HL-60 (cell line): Measurements from ENCODE around the gene BTBD9.

Experiments used
- DNase-seq, 2 experiments: peaks; one replicate each; pipeline ENCODE4 v3.0.0-alpha.2; 2010 to 2020; ENCODE audit warnings: low read depth in 1 of 2, low spot score in 1 of 2
- H3K27ac ChIP-seq: fragments of 250-450 bp; sonication (Bioruptor Pico); replicated peaks from 2 replicates; pipeline ENCODE4 v1.5.1; 2020; ENCODE audit warnings: mild to moderate bottlenecking, moderate library complexity
- H3K27me3 ChIP-seq: fragments of 250-450 bp; sonication (Bioruptor Pico); 2 replicates; pipeline ENCODE4 v1.5.1; 2021; ENCODE audit warnings: mild to moderate bottlenecking, moderate library complexity; ENCODE audit not compliant: insufficient read depth, poor library complexity, severe bottlenecking
- H3K4me3 ChIP-seq: replicated peaks from 2 replicates; pipeline ENCODE4 v1.5.1; 2011; ENCODE audit warnings: mild to moderate bottlenecking, control low read depth, low read length; ENCODE audit not compliant: insufficient read depth
- GABPA ChIP-seq: IDR thresholded peaks from 2 replicates; pipeline ENCODE4 v1.6.1; 2012; ENCODE audit warnings: low read depth
- POLR2AphosphoS5 ChIP-seq: IDR thresholded peaks from 2 replicates; pipeline ENCODE4 v1.6.1; 2012; ENCODE audit warnings: low read depth
- SPI1 ChIP-seq: IDR thresholded peaks from 2 replicates; pipeline ENCODE4 v1.6.1; 2012; ENCODE audit warnings: low read depth, mild to moderate bottlenecking, borderline replicate concordance
- TF ChIP-seq, protein P1 (sequence below): IDR thresholded peaks from 2 replicates; pipeline ENCODE4 v1.6.1; 2012; ENCODE audit warnings: low read depth; ENCODE audit not compliant: insufficient replicate concordance
- TF ChIP-seq, protein P2 (sequence below): IDR thresholded peaks from one replicate; pipeline ENCODE4 v1.5.1; 2011; ENCODE audit warnings: low read length, control low read depth, inconsistent platforms; ENCODE audit not compliant: insufficient read depth

Gene BTBD9

DNA sequence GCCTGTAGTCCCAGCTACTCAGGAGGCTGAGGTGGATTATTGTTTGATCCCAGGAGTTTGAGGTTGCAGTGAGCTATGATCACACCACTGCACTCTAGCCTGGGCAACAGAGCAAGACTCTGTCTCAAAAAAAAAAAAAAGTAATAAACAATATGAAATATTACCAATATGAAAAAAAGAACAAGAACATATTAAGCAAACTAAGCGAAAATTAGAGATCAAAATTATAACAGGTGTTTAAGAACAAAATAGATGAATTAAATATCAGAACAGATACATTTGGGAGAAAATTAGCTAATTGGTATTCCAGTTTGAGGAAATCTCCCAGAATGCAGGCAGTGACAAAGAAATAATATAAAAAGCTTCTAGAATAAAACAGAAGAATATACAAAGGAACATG lies 39.9 kb upstream of the BTBD9 start:
- TF ChIP-seq GABPA (no peak), POLR2AphosphoS5 (no peak), SPI1 (no peak)
- TF ChIP-seq, protein P1, sequence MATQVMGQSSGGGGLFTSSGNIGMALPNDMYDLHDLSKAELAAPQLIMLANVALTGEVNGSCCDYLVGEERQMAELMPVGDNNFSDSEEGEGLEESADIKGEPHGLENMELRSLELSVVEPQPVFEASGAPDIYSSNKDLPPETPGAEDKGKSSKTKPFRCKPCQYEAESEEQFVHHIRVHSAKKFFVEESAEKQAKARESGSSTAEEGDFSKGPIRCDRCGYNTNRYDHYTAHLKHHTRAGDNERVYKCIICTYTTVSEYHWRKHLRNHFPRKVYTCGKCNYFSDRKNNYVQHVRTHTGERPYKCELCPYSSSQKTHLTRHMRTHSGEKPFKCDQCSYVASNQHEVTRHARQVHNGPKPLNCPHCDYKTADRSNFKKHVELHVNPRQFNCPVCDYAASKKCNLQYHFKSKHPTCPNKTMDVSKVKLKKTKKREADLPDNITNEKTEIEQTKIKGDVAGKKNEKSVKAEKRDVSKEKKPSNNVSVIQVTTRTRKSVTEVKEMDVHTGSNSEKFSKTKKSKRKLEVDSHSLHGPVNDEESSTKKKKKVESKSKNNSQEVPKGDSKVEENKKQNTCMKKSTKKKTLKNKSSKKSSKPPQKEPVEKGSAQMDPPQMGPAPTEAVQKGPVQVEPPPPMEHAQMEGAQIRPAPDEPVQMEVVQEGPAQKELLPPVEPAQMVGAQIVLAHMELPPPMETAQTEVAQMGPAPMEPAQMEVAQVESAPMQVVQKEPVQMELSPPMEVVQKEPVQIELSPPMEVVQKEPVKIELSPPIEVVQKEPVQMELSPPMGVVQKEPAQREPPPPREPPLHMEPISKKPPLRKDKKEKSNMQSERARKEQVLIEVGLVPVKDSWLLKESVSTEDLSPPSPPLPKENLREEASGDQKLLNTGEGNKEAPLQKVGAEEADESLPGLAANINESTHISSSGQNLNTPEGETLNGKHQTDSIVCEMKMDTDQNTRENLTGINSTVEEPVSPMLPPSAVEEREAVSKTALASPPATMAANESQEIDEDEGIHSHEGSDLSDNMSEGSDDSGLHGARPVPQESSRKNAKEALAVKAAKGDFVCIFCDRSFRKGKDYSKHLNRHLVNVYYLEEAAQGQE, result no peak
- TF ChIP-seq, protein P2, sequence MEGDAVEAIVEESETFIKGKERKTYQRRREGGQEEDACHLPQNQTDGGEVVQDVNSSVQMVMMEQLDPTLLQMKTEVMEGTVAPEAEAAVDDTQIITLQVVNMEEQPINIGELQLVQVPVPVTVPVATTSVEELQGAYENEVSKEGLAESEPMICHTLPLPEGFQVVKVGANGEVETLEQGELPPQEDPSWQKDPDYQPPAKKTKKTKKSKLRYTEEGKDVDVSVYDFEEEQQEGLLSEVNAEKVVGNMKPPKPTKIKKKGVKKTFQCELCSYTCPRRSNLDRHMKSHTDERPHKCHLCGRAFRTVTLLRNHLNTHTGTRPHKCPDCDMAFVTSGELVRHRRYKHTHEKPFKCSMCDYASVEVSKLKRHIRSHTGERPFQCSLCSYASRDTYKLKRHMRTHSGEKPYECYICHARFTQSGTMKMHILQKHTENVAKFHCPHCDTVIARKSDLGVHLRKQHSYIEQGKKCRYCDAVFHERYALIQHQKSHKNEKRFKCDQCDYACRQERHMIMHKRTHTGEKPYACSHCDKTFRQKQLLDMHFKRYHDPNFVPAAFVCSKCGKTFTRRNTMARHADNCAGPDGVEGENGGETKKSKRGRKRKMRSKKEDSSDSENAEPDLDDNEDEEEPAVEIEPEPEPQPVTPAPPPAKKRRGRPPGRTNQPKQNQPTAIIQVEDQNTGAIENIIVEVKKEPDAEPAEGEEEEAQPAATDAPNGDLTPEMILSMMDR, result no peak

DNA sequence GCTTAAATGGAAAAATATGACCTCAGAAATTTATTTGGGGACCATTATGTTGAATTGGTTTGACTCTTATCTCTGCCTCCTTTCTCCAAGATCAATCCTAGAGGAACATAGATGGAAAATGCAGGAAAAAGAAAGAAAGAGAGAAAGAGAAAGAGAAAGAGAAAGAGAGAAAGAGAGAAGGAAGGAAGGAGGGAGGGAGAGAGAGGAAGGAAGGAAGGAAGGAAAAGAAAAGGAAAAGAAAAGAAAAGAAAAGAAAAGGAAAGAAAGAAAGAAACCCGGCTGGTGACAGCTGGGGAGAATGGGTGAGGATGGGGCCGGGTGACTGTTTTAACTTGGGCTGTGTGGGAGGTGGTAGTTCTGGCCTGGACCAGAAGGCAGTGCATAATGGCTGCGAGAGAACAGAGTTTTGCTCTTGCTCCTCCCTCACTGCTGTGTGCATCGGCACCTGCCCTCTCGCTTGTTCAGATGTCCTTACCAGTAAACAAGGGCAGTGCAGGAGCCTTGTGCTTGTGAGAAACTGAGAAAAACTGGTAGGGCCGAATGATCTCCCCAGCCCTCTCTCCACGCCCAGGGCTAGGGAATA lies 38.5 kb upstream of the BTBD9 start:
- TF ChIP-seq, protein P2, result no peak
- TF ChIP-seq POLR2AphosphoS5 (no peak), GABPA (no peak), SPI1 (no peak)
- TF ChIP-seq, protein P1, result no peak
- H3K27ac ChIP-seq, result no peak overlapping the region
- H3K27me3 ChIP-seq, result no peaks in the 10 kb centered on the region
- no peak for DNase-seq
- H3K4me3 ChIP-seq, result no peak overlapping the region

More for the DNA sequence above, 39.9 kb upstream of the BTBD9 start:
- Histone ChIP-seq H3K4me3 (no peak overlapping the region), H3K27ac (no peak overlapping the region), H3K27me3 (no peaks in the 10 kb centered on the region)
- DNase-seq, result no peak

DNA sequence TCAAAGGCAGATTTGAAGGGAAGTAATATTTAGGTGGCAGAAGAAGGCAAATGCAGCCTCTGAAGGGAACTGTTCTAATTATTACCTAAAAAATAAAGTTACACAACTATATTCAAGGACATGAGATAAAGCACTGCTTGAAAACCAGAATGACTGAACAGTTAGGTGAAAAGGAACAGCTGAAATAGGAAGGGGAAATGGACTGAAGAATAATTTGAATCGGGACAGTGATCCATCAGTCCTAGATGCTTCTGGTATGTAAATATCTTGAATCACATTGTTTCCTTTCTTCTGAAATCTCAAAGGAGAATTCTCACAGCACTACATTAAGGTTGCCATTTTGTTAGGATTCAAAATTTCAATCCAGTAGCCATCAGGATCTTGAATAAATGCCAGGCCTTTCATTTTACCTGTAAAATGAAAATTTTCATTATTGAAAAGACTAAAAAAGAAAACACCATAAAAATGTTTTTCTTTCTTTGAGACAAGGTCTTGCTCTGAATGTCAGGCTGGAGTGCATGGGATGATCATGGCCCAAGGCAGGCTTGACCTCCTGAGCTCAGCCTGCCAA lies 37.3 kb upstream of the BTBD9 start:
- Histone ChIP-seq H3K4me3 (no peak overlapping the region), H3K27me3 (no peaks in the 10 kb centered on the region), H3K27ac (no peak overlapping the region)
- no peak for DNase-seq
- TF ChIP-seq GABPA, result no peak
- TF ChIP-seq, protein P2, result no peak
- TF ChIP-seq, protein P1, result no peak
- TF ChIP-seq POLR2AphosphoS5, result no peak
- no peak for TF ChIP-seq SPI1
